Neural cell (in vitro differentiated cells): ENCODE measurements around the gene ZMAT5. TPM values are rescaled to one million over a fixed set of nuclear protein-coding genes. Genes with fewer than 3 reads are reported as not detected.

ENCODE experiments used
- H2AFZ ChIP-seq: fragments of 200-600, 300-800 bp; sonication (generic), shearing (Covaris generic); 2 replicates; pipeline ENCODE4 v1.6.0; 2014; ENCODE audit warnings: low read depth, mild to moderate bottlenecking, antibody characterized with exemption, low read length, moderate library complexity
- H3F3A ChIP-seq: fragments of 200-600 bp; shearing (Covaris generic); 2 replicates; pipeline ENCODE4 v1.6.1; 2016; ENCODE audit warnings: mild to moderate bottlenecking, moderate library complexity, mixed read lengths, antibody characterized with exemption, low read length; ENCODE audit not compliant: insufficient read depth, poor library complexity, severe bottlenecking
- H3K27ac ChIP-seq: fragments of 200-600, 300-800 bp; sonication (generic), shearing (Covaris generic); 2 replicates; pipeline ENCODE4 v1.5.1; 2014; ENCODE audit warnings: mild to moderate bottlenecking, low read length, moderate library complexity
- H3K27me3 ChIP-seq: fragments of 300-800, 200-600 bp; sonication (generic), shearing (Covaris generic); 2 replicates; pipeline ENCODE4 v1.6.0; 2014; ENCODE audit warnings: mild to moderate bottlenecking, low read depth, low read length, moderate library complexity; ENCODE audit not compliant: insufficient read depth
- H3K36me3 ChIP-seq: fragments of 300-800, 200-600 bp; sonication (generic), shearing (Covaris generic); 2 replicates; pipeline ENCODE4 v1.5.1; 2014; ENCODE audit warnings: mild to moderate bottlenecking, antibody characterized with exemption, low read length, moderate library complexity; ENCODE audit not compliant: insufficient read depth
- H3K4me2 ChIP-seq: fragments of 300-800, 200-600 bp; sonication (generic), shearing (Covaris generic); 2 replicates; pipeline ENCODE4 v1.6.0; 2014; ENCODE audit warnings: mild to moderate bottlenecking, low read length
- H3K4me3 ChIP-seq: fragments of 300-800, 200-600 bp; sonication (generic), shearing (Covaris generic); 2 replicates; pipeline ENCODE4 v1.5.1; 2014; ENCODE audit warnings: mild to moderate bottlenecking, low read length, moderate library complexity
- H3K79me2 ChIP-seq: fragments of 200-600 bp; shearing (Covaris generic); replicated peaks from 2 replicates; pipeline ENCODE4 v1.6.0; 2014; ENCODE audit warnings: mild to moderate bottlenecking, low read length, moderate library complexity; ENCODE audit not compliant: insufficient read depth
- H3K9ac ChIP-seq: fragments of 300-800, 200-600 bp; sonication (generic), shearing (Covaris generic); 2 replicates; pipeline ENCODE4 v1.6.1; 2016; ENCODE audit warnings: mild to moderate bottlenecking, low read length, mixed read lengths
- H3K9me2 ChIP-seq: fragments of 200-600 bp; shearing (Covaris generic); 2 replicates; pipeline ENCODE4 v1.6.1; 2016; ENCODE audit warnings: mild to moderate bottlenecking, low read length, mixed read lengths; ENCODE audit not compliant: insufficient read depth
- H3K9me3 ChIP-seq: fragments of 200-600, 300-800 bp; sonication (generic), shearing (Covaris generic); 2 replicates; pipeline ENCODE4 v1.6.1; 2016; ENCODE audit warnings: mild to moderate bottlenecking, mixed run types, low read length, moderate library complexity, mixed read lengths
- H4K20me1 ChIP-seq: fragments of 200-600 bp; shearing (Covaris generic); 2 replicates; pipeline ENCODE4 v1.6.1; 2016; ENCODE audit warnings: mild to moderate bottlenecking, mixed run types; ENCODE audit not compliant: insufficient read depth
- CTCF ChIP-seq: fragments of 450-650 bp; IDR thresholded peaks from 2 replicates; pipeline ENCODE4 v1.5.1; 2014; ENCODE audit warnings: antibody characterized with exemption, mild to moderate bottlenecking, moderate library complexity; ENCODE audit not compliant: poor library complexity, severe bottlenecking
- EP300 ChIP-seq: fragments of 450-650 bp; conservative IDR thresholded peaks from 2 replicates; pipeline ENCODE4 v1.6.1; 2014; ENCODE audit warnings: antibody characterized with exemption, mild to moderate bottlenecking, moderate library complexity; ENCODE audit not compliant: poor library complexity, severe bottlenecking
- EZH2 ChIP-seq: fragments of 200-600, 300-800 bp; shearing (Covaris generic), sonication (generic); IDR thresholded peaks from 2 replicates; pipeline ENCODE4 v1.6.1; 2014; ENCODE audit warnings: antibody characterized with exemption, low read length, borderline replicate concordance, mild to moderate bottlenecking; ENCODE audit not compliant: insufficient read depth, poor library complexity, severe bottlenecking
- MXI1 ChIP-seq: fragments of 450-650 bp; conservative IDR thresholded peaks from 2 replicates; pipeline ENCODE4 v1.6.1; 2014; ENCODE audit warnings: antibody characterized with exemption, mild to moderate bottlenecking; ENCODE audit not compliant: poor library complexity, severe bottlenecking
- POLR2AphosphoS5 ChIP-seq: IDR thresholded peaks from 2 replicates; pipeline ENCODE4 v1.6.1; 2012
- RAD21 ChIP-seq: fragments of 450-650 bp; conservative IDR thresholded peaks from 2 replicates; pipeline ENCODE4 v1.6.1; 2014; ENCODE audit warnings: antibody characterized with exemption, mild to moderate bottlenecking, moderate library complexity
- REST ChIP-seq: IDR thresholded peaks from 2 replicates; pipeline ENCODE4 v1.6.1; 2012; ENCODE audit warnings: borderline replicate concordance
- SMC3 ChIP-seq: fragments of 450-650 bp; conservative IDR thresholded peaks from 2 replicates; pipeline ENCODE4 v1.6.1; 2014; ENCODE audit warnings: antibody characterized with exemption, mild to moderate bottlenecking, moderate library complexity; ENCODE audit not compliant: poor library complexity
- TAF1 ChIP-seq: IDR thresholded peaks from 2 replicates; pipeline ENCODE4 v1.6.1; 2012; ENCODE audit warnings: low read depth
- polyA plus RNA-seq: library from polyadenylated mRNA; depleted of rRNA; stranded (reverse); fragments of >200 nt; gene quantifications from 2 replicates; pipeline ENCODE4 v1.2.3, GENCODE V29; 2014

ZMAT5 gene
- polyA plus RNA-seq, 1 donor from 2014 or later: 54.9 TPM

- H3K27ac ChIP-seq: no peak overlapping the region
- no peaks in the 10 kb centered on the region for H3K9me3 ChIP-seq
- H3F3A ChIP-seq: no peaks in the 10 kb centered on the region
- TF ChIP-seq EP300 (no peak), CTCF (no peak)
- no peaks in the 10 kb centered on the region for H3K9me2 ChIP-seq
- H2AFZ ChIP-seq: no peak overlapping the region
- H4K20me1 ChIP-seq: no peaks in the 10 kb centered on the region
- no peak overlapping the region for H3K4me3 ChIP-seq
- no peaks in the 10 kb centered on the region for H3K79me2 ChIP-seq
- H3K36me3 ChIP-seq: no peaks in the 10 kb centered on the region
- H3K9ac ChIP-seq: no peak overlapping the region
- no peak overlapping the region for H3K4me2 ChIP-seq
- no peaks in the 10 kb centered on the region for H3K27me3 ChIP-seq
These were observed 71.5 kb downstream of the ZMAT5 start for GRCh38 chr22:29695129-29695926.

- H2AFZ ChIP-seq: no peak overlapping the region
- H3K79me2 ChIP-seq: no peaks in the 10 kb centered on the region
- H4K20me1 ChIP-seq: no peaks in the 10 kb centered on the region
- no peaks in the 10 kb centered on the region for H3F3A ChIP-seq
- H3K9me3 ChIP-seq: no peaks in the 10 kb centered on the region
- no peak overlapping the region for H3K9ac ChIP-seq
- no peak overlapping the region for H3K4me3 ChIP-seq
- no peak overlapping the region for H3K27ac ChIP-seq
- no peak for TF ChIP-seq TAF1
- TF ChIP-seq MXI1: no peak
- TF ChIP-seq RAD21: no peak
- TF ChIP-seq EP300: no peak
- no peak for TF ChIP-seq EZH2
- no peak for TF ChIP-seq SMC3
- no peak for TF ChIP-seq CTCF
- TF ChIP-seq POLR2AphosphoS5: no peak
- TF ChIP-seq REST: no peak
- H3K27me3 ChIP-seq: no peaks in the 10 kb centered on the region
- H3K4me2 ChIP-seq: no peak overlapping the region
- H3K36me3 ChIP-seq: no peaks in the 10 kb centered on the region
- no peaks in the 10 kb centered on the region for H3K9me2 ChIP-seq
These were observed 73.1 kb downstream of the ZMAT5 start for GRCh38 chr22:29693671-29694070.
